HG02852 (cell line): ENCODE data around the gene BIK.

Experiments
- ATAC-seq: cut with Tn5 transposase; IDR thresholded peaks from one replicate; pipeline ENCODE4 v1.9.1; 2021; ENCODE audit warnings: mild to moderate bottlenecking, moderate library complexity; ENCODE audit not compliant: unreplicated experiment

The BIK gene, protein sequence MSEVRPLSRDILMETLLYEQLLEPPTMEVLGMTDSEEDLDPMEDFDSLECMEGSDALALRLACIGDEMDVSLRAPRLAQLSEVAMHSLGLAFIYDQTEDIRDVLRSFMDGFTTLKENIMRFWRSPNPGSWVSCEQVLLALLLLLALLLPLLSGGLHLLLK

DNA sequence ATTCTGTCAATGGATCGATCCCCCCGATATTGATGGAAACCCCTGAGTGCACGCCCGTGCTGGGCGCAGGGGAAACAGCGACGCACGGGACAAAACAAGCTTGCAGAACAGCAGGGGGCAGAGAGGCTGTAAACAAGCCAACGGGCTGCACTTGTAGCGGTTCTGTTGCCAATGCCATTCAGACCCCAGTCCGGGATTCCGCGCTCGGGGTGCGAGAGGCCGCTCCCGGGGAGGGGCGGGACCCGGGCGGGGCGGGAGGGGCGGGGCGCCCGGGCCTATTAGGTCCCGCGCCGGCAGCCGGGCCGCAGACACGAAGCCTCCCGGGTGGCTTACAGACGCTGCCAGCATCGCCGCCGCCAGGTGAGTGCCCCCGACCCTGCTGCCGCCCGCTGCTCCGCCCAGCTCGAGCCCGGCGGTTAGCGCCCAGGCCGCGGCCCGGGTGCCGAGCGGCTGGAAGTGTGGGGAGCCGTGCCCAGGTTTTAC lies at the start of gene BIK:
Gene BIK (plus strand): TSS at position 307 of the 483 bp plus-strand sequence. CDS start 13,273 bp downstream, outside the sequence.
- peak; percentile 33 for ATAC-seq

DNA sequence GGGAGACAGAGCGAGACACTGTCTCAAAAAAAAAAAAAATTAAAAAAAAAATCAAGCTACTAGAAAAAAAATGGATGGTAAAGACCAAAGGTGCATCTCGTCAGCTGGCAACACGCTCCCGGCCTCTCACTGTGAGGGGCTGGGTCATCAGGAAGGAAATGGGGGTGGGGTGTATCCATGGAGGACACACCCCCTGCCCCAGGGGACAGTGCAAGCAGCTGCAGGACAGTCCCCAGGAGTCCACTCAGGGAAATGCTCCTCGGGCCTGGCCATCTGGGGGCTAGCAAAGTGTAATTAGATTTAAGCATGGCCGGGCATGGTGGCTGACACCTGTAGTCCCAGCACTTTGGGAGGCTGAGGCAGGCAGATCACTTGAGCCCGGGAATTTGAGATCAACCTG lies 44.4 kb upstream of the BIK start:
- no peak for ATAC-seq

DNA sequence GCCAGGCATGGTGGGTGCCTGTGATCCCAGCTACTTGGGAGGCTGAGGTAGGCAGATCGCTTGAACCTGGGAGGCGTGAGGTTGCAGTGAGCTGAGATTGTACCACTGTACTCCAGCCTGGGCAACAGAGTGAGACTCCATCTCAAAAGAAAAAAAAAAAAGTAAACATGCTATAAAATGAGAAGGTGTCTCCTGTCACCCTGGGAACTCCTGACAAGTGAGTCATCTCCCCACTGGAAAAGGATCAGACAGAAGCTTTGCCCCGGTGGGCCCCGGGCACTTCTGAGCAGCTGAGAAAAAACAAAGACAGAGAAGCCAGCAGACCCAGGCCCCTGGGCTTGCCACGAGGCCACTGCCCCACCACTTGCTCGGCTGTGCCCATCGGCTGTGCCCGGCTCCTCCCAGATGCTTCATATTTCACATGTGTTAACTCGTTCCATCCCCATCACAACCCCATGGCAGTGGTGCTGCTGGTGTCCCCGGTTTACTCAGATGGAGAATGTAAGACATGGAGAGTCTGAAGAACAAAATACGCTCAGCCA lies 43.6 kb upstream of the BIK start:
- ATAC-seq: no peak

DNA sequence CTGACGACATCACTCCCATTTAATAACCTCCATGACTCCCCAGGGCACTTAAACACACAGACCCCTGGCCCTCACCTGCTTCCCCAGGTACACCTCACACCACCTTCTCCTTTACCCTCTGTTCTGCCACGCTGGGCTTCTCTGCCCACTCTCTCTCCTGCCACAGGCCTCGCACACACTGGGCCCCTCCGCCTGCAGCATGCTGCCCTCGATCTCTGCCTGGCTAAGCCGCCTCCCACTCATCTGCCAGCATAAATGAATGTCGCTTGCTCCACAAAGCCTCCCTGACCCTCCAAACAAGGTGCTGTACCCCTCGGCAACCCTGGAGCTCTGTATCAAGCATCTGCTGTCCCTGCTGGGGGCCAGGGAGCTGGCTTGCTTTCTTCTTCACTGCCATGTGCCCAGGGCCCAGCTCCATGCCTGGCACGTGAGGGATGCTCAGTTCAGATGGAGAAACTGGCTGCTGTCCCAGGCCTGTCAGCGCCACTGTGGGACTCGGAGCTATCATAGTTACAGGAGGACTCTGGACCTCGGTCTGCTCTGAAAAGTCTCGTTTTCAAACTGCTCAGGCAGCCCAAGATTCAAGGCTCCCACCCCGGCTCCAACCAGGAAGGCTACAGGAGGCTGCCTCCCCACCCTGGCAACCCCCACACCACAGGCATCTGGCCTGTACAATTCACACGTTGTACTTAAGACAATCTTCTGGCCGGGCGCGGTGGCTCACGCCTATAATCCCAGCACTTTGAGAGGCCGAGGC lies 33.3 kb upstream of the BIK start:
- ATAC-seq: no peak

DNA sequence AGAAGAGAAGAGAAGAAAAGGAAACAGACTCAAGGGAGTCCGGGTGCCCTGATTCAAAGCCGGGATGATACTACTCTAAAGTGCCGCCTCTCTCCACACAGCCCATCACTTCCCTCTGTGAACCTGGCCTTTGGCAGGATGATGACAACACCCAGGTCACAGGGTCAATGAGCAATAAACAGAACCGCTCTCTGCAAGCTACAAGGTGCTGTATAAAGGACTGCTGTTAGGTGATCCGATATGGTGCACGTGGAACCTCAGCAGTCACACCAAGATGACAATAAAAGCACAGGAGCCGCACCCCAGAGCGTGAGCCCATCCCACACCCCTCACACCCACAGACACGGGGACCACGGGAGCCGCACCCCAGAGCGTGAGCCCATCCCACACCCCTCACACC lies 32.0 kb upstream of the BIK start:
- no peak for ATAC-seq

DNA sequence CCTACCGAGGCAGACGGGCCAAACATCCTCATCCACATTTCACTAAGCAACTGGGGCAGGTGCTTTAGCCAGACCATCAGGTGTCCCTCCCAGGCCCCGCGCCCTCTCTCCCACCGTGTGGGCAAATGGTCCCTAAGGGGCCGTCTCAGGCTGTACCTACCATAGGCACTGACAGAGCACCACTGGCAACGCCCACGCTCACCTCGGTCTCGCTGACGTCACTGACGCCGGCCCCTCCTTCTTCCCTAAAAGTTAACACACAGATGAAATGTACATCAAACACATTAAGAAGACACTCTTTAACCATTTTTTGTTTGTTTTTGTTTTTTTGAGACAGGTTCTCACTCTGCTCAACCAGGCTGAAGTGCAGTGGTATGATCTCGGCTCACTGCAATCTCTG lies 30.8 kb upstream of the BIK start:
- no peak for ATAC-seq

DNA sequence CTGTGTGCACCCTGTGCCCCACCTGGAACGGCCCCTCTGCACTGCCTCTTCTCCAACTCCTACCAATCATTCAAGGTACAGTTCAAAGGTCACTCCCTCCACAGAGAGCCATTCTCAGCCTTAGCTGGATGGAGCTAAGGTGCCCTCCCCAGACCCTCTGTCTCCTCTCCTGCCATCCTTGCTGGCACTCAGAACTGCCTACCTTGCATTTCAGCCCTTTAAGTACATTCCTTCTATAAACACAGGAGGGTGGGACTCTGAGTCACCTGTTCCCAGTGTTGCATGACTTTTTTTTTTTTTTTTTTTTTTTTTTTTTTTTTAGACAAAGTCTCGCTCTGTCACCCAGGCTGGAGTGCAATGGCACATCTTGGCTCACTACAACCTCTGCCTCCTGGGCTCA lies 29.9 kb upstream of the BIK start:
- no peak for ATAC-seq

DNA sequence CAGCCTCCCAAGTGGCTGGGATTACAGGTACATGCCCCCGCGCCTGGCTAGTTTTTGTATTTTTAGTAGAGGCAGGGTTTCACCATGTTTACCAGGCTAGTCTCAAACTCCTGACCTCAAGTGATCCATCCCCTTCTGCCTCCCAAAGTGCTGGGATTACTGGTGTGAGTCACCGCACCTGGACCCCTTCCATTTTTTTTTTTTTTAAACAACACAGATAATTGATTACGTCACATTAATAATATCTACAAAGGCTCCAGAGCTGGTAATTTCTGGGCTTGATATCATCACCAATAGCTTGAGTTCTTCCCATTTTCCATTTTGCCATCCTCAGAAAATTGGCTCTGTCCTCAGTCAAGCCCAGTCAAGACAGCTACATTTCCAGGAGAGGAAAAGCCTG lies 28.6 kb upstream of the BIK start:
- ATAC-seq: no peak

DNA sequence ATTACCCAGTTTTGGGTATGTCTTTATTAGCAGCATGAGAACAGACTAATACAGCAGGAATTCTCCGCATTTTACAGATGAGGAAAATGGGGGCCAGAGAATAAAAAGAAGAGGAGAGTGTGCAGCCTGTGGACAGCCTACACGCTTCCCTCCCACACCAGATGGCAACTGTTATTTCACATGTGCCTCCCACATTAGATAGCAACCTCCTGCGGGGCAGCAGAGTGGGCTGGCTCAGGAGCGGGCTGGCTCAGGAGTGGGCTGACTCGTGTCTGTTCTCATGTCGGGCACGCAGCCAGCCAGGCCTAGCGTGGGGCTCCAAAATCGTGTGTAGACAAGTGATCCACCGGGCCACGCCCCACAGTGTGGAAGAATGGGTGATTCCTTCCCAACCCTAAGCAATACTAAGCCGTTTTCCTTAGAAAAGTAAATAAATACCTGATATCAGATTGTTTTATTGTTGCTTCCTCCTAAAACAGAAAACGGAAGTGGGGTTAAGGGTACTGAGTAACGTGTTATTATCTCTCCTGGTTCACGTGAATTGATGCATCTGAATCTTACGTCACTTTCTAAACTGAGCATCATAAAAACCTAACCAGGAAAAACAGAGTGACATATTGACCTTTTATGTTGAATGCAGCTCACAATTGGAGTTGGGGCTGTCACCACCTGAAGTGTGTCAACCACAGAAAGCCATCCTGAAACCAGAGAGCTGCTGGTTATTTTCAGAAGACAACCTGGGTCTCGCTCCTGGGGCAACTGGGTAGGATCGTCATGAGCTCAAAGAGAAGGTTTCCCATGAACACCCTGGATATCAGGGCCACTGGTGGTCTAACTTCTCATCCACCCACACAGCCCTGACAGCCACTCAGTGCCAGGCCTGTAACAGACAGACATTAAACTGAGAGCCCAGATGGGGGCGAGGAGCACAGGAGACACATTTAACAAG lies 24.6 kb upstream of the BIK start:
- no peak for ATAC-seq

DNA sequence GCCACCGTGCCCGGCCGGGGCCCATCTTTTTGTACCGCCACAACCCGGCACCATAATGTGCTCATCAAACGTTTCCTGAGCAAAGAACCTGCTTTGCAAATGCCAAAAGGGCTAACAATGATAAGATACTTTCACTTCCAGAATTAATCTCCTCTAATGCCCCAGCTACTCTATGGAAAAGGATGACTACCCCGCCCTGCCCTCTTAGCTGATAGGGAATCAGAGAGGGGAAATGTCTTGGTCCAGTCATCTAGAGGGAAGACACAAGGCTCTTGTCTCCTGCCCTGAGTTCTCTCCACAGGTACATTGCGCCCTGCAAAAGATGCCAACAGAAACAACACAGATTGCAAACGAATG lies 21.9 kb upstream of the BIK start:
- ATAC-seq: no peak

DNA sequence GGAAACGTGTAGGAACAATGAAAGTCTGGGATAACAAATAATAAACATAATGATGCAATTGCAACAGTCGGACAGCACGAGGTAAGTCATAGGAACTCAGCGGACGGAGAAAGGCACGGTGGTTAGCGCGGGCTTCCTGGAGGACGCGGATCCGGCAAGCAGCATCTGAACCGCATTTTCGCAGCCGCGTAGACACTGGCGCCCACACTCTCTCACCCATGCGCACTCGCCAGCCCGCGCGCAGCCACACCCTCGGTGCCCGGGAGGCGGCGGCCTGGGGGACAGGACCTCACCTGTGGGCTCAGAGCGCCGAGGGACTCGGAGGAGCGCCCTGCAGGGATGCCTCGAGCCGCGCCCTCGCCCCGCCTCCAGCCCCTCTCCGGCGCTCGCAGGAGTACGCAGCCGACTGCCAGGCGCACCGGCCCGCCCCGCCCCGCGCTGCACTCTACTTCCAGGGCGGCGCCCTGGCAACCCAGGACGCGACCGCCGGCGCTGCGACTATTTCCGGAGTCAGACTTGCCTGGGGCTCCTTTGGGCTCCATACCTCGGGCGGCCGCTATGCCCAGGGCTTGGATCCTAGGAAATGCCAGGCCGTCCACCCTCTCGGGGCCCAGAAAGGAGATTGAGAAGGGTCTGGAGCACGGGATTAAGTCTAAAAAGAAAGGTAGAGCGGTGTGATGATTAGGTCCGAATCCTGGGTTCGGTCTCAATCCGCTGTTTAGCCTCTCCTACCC lies 21.4 kb upstream of the BIK start, which contains the start of gene TTLL1:
Gene TTLL1 (minus strand): TSS at position 408 of the 734 bp plus-strand sequence. CDS start 13,805 bp downstream, outside the sequence.
- ATAC-seq: peak; percentile 78

DNA sequence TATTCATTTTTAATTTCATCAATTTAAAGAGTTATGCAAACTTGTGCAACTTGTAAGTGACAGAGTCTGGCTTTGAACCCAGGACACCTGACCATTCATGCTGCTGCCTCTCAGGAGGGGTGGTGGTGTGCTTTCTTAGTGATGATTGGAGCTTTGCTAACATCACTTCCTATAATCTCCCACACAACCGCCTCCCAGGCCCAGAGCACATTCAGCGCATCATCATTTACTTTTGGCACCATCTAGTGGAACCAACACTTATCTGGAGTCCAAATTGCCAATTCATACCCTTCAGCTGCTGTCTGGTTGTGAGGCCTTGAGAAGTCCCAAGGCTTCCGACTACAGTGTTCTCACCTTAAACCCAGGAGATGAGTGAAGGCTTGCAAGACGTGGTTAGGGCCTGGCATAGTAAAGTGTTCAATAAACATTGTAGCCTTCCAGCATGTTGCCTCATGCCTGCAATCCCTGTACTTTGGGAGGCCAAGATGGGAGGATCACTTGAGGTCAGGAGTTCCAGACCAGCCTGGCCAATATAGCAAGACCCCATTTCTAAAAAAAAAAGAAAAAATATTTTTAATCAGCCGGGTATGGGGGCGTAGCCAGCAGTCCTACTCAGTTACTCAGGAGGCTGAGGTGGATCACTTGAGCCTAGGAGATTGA lies 20.3 kb upstream of the BIK start:
- ATAC-seq: no peak

DNA sequence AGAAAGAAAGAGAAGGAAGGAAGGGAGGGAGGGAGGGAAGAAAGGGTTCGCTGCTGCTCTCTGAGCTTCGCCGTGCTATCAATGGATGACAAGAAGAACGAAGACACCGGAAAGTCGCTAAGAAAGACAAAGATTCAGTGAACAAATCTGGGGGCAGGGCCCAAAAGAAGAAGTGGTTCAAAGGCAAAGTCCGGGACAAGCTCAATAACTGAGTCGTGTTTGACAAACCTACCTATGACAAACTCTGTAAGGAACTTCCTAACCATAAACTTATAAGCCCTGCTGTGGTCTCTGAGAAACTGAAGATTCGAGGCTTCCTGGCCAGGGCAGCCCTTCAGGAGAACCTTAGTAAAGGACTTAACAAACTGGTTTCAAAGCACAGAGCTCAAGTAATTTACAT lies 18.5 kb upstream of the BIK start:
- no peak for ATAC-seq

DNA sequence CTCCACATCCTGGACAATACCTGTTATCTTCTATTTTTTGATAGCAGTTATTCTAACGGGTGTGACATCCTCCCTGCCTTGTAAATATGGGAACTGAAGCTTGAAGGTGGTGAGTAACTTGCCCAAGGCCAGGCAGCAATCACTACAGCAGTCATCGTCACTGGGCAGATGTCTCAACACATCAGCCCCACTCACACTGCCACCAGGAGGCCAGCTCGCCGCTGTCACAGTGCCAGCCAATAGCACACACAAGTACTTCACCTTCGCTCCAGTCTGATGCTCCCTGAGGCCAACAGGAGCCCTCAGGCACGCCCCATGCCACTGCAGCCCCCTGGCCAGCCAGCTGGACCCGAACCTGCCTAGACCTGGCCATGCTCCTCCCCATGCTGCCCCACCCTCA lies 16.5 kb upstream of the BIK start:
- no peak for ATAC-seq

DNA sequence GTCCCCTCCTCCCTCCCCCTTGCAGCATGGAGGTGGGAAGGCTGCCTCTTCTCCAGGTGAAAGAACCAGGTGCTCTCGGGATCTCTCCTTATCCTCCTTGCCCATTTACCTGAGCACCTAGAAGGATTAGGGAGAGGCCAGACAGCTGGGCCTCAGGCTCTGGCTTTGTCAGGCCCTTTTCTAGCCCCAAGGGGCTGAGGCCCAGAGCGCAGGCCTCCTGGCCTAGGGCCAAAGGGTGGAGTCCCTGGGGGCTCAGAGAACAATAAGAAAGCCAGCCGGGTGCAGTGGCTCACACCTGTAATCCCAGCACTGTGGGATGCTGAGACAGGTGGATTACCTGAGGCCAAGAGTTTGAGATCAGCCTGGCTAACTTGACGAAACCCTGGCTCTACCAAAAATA lies 16.0 kb upstream of the BIK start:
- no peak for ATAC-seq

DNA sequence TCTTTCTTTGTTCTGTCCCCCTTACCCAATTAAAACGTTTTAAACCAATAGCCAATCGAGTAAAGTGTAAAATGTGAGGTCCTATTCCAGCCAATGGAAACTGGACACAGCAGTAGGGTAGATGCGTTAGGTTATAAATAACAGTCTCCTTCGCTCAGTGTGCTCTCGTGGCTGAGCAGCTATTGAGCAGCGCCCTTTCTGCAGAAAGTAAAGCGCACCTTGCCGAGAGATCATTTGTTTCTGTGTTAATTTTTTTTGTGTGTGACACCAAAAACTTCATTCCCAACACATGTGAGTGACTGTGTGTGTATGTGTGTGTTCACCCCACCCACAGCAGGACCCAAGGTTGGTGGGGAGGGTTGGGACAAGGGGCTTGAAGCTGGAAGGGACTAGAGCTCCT lies 14.1 kb upstream of the BIK start:
- ATAC-seq: no peak

DNA sequence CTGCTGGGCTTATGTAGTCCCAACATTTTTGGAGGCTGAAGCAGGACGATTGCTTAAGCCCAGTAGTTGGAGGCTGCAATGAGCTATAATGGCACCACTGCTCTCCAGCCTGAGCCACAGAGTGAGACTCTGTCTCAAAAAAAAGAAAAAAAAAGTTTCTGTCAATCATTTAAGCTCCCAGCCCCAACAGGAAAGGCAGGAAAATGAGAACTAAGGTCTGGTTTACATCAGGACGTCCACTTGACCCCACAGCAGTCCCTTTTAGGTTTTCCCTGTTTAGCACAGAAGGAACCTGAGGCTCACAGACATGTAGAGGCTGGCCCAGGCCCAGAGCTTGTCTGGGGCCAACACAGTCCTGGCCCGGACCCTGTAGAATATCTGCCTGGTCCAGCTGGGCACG lies 12.2 kb upstream of the BIK start:
- ATAC-seq: no peak

DNA sequence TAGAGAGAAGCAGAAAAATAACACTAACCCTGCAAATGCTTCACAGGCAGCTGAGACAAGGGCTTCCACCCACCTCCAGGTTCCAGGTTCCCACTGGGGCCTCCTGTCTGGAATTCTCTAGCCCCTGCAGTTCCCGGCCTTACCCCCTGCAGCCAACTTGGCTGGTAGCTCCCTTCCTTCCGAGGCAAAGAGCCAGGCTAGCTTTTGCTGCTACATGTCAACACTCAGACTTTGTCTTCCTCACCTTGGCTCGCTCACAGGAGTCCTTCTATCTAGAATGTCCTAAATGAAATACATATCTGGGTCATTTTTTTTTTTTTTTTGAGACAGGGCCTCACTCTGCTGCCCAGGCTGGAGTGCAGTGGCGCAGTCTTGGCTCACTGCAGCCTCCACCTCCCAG lies 11.5 kb upstream of the BIK start:
- ATAC-seq: no peak

DNA sequence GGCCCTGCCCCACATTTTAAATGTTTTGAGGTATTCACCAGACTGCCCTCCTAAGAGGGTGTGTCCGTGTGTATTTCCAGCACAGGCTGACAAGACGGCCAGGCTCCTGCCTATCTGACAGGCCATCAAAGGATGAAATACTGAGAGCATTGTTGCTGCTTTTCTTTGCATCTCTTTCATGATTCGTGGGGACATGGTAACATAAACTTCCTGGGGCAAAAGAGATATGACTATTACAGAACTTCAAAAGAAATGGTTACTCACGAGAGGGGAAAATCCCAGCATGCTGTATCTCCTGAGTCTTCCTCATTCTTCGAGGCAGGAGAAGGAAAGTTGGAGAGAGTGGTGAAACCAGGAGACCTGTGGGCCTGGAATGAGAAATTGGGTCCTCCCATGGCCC lies 10.3 kb upstream of the BIK start:
- no peak for ATAC-seq

DNA sequence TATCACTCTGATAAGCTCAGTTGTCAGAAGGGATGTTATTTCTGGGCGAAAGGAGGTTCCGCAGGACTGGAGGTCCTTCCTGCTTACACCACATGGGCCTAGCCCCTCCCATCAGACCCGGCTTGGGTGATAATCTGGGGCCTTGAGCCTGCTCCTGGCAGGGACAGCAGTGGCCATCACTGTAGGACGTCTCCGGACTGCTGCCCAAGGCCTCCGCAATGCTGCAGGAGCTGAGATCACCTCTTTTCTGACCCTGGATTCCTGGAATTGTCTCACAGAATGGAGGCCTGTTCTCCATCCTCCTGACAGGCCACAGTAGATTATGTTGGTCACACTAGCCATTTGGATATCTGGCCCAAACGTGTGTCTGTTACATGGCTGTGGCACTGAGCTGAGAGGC lies 9.2 kb upstream of the BIK start:
- ATAC-seq: no peak
